ENCODE results near the gene SLC25A17.
"Not testable (repeated sequence)": the region's sequence is repeated elsewhere in the genome, so short reads cannot be mapped to it uniquely, and the experiment has no call there.

SLC25A17 gene

DNA sequence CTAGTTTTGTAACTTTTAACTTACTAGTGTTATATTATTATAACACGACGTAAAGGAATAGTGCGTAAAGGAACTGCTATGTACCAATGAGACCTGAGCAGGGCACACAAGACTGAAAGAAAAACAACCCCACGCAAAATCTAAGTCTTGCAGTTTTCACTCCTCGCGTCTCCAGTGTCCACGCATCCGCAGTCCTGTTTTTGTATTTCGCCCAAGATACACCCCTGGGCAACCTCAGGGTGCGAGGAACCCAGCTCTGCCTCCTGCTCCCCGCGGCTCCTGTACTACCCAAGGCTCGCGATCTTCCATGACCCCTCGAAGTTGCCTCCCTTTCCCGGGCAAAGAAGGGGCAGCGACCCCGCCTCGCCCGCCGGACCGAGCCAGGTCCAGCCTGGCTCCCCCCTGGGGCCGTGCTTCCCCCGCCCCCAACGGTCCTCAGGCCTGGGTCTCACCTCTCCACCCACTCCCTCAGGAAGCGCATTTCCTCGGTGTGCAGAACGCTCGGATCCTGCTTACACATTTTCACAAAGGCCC, 36.9 kb upstream of the SLC25A17 start:
- H3K4me3 ChIP-seq (ENCODE audit: low read length), result peak overlapping the region; percentile 95
- peak; percentile 22 for DNase-seq (ENCODE audit: low read depth)

DNA sequence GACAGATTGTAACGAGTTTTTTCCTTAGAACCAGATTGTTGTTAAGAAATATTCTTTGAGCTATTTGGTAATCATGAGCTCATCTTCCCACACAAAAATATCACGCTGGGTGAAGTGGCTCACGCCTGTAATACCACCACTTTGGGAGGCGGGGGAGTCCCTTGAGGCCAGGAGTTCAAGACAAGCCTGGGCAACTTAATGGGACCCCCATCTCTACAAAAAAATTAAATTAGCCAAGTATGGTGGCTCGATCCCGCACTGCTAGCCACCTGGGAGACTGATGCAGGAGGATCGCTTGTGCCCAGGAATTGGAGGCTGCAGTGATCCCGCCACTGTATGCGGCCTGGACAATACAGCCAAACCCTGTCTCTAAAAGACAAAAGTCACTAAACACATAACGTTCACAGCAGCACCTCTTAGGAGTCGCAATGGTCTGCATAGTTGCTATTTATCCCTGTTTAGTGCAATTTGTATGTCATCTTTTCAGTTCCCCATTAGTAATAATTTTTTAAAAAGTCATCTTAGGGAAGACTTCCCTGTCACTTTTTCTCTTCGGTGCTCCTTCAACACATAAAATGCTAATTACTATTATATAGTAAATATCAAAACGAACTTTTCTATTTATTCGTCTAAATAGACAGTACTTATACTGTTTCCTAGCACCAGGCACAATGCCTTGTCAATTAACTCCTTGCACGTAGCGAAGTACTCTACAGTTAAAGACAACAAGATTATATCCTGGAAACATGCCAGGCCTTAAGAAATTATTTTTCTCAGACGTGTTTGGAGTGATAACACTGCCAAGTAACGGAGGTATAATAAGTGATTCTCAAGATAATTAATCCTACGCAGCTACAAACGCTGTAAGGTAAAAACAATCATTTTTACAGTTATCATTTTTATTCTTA, 36.2 kb upstream of the SLC25A17 start:
- H3K4me3 ChIP-seq (ENCODE audit: low read length), result peak overlapping the region; percentile 95

More for the DNA sequence above, 36.9 kb upstream of the SLC25A17 start:
- TF ChIP-seq, protein P1, sequence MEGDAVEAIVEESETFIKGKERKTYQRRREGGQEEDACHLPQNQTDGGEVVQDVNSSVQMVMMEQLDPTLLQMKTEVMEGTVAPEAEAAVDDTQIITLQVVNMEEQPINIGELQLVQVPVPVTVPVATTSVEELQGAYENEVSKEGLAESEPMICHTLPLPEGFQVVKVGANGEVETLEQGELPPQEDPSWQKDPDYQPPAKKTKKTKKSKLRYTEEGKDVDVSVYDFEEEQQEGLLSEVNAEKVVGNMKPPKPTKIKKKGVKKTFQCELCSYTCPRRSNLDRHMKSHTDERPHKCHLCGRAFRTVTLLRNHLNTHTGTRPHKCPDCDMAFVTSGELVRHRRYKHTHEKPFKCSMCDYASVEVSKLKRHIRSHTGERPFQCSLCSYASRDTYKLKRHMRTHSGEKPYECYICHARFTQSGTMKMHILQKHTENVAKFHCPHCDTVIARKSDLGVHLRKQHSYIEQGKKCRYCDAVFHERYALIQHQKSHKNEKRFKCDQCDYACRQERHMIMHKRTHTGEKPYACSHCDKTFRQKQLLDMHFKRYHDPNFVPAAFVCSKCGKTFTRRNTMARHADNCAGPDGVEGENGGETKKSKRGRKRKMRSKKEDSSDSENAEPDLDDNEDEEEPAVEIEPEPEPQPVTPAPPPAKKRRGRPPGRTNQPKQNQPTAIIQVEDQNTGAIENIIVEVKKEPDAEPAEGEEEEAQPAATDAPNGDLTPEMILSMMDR (conservative IDR thresholded peaks at IDR 0.05; ENCODE audit: low read length), result no peak

DNA sequence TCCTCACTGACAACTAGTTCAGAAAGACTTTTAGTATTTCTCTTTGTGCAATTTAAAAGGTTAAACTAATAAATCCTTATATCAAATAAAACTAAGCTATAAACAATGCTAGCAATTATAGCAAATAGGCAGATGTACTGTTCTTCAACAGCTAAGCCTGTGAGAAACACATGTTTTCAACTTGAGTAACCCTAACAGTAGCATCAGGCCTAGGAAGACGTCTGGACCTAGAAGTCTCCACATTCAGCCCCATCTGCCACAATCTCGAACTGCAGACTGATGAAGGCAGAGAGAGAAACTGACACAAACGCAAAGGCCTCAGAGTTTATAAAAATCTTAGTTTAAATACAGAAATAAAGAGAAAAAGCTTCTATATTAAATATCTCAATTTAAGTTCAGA, 34.8 kb upstream of the SLC25A17 start:
- peak; percentile 37 for DNase-seq (ENCODE audit: low read depth)

More for the DNA sequence above, 36.2 kb upstream of the SLC25A17 start:
- TF ChIP-seq, protein P1 (conservative IDR thresholded peaks at IDR 0.05; ENCODE audit: low read length), result no peak
- peak; percentile 49 for DNase-seq (ENCODE audit: low read depth)

DNA sequence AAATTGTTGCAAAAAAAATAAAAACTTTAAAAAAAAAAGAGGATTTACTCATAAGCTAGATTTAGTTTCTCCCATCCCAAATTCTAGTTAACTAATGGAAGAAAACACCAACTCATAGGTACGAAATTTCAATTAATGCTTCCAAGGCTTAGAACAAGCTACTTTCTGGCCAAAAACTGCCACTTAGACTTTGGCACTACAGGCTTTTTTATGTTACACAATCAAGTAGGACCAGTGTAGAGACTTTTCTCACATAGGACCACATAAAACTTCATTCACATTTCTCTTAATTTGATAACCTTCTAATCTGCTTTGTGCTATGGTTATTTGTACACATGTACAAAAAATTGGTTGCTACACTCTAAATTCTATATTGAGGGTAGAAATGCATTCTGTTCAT, 34.2 kb upstream of the SLC25A17 start:
- no peak overlapping the region for H3K4me3 ChIP-seq (ENCODE audit: low read length)
- no peak for DNase-seq (ENCODE audit: low read depth)
- TF ChIP-seq, protein P1 (conservative IDR thresholded peaks at IDR 0.05; ENCODE audit: low read length), result no peak

More for the DNA sequence above, 34.8 kb upstream of the SLC25A17 start:
- H3K4me3 ChIP-seq (ENCODE audit: low read length), result peak overlapping the region; percentile 95; the same call in 1 of the 2 replicates
- TF ChIP-seq, protein P1 (conservative IDR thresholded peaks at IDR 0.05; ENCODE audit: low read length), result no peak

DNA sequence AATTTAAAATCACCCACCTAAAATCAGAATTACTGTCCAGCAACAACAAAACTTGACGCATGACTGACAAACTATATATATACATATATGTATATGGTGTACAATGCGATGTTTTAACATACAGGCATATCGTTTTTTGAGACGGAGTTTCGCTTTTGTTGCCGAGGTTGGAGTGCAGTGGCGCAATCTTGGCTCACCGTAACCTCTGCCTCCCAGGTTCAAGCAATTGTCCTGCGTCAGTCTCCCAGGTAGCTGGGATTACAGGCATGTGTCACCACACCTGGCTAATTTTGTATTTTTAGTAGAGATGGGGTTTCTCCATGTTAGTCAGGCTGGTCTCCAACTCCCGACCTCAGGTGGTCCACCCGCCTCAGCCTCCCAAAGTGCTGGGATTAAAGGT, 26.7 kb upstream of the SLC25A17 start:
- not testable (repeated sequence) for H3K4me3 ChIP-seq (ENCODE audit: low read length); DNase-seq (ENCODE audit: low read depth)

DNA sequence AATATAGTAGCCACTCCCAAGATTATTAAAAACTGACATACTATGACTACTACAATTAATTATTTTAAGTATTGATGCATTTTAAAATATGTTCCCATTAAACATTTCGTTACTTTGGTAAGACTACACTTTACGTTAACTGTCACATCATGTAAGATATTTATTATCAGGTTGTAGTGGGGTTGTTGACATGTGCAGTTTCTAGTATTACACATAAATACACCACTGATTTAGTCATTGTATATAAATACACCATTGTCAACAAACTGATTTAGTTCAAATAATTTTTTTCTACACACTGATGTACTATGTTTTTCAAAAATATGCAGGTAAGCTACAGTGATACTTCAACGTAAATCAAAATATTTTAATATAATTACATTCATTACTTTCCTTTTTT, 25.8 kb upstream of the SLC25A17 start:
- no peak overlapping the region for H3K4me3 ChIP-seq (ENCODE audit: low read length)
- TF ChIP-seq, protein P1 (conservative IDR thresholded peaks at IDR 0.05; ENCODE audit: low read length), result no peak
- DNase-seq (ENCODE audit: low read depth), result no peak

DNA sequence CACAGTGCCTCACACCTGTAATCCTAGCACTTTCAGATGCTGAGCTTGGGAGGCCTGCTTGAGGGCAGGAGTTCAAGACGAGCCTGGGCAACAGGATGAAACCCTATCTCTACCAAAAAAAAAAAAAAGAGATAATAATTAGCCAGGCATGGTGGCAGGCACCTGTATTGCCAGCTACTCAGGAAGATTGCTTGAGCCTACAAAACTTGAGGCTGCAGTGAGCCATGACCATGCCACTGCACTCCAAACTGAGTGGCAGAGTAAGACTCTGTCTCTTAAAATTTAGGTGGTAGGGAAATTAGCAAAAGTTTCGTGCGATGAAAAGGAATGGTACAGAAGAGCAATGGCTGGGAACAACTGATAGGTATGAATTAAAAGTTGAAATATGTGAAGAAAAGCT, 19.3 kb upstream of the SLC25A17 start:
- TF ChIP-seq, protein P1 (conservative IDR thresholded peaks at IDR 0.05; ENCODE audit: low read length), result no peak
- no peak overlapping the region for H3K4me3 ChIP-seq (ENCODE audit: low read length)
- no peak for DNase-seq (ENCODE audit: low read depth)

All from AG10803 (cell line).